Measurements from ENCODE around the gene FARS2. TPM values are rescaled to one million over a fixed set of nuclear protein-coding genes. Genes with fewer than 3 reads are reported as not detected.

FARS2 gene
- total and polyA plus RNA-seq, 5 donors from 2014 or later: 26.9 to 39.7 (median 34.9) TPM

GRCh38 chr6:5220443-5220842 is 40.9 kb upstream of the FARS2 start:
- H3K36me3 Mint-ChIP-seq: peaks cover 8% of the 10 kb centered on the region
- ATAC-seq (ENCODE audit: low read depth in 2 of 2): no peak

DNA sequence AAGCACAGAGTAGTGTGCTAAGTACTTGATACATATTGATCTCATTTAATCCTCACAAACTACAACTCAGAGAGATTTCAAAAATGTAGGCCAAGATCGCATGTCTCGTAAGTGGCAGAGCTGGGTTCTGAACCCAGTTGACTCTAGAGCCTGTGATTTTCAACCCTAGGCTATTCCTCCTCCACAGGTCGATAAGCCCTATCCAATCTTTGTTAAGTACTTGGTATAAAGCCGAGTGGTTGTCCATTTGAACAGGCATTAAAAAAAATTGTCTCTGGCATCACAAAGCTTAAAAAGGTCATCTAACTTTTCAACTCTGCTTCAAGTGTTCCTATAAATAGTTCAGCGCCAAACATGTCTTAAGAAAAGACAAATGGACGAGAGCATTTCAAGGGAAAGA is 38.0 kb upstream of the FARS2 start:
- Mint-ChIP-seq H3K36me3 (peaks cover 17% of the 10 kb centered on the region), H3K27ac (no peak overlapping the region), H3K9me3 (no peaks in the 10 kb centered on the region), H3K4me1 (peaks cover 0 to 7% (median 0%) of the 10 kb centered on the region in 4 donors), H3K4me3 (no peak overlapping the region), H3K27me3 (no peaks in the 10 kb centered on the region)
- no peak overlapping the region for H3K4me3 ChIP-seq (ENCODE audit: low read depth, low read length)
- ATAC-seq (ENCODE audit: low read depth in 2 of 2) (no peak), DNase-seq (no peak)
- H3K27ac ChIP-seq (ENCODE audit: insufficient read depth, low read length, poor library complexity, severe bottlenecking): no peak overlapping the region
- no peaks in the 10 kb centered on the region for H3K36me3 ChIP-seq (ENCODE audit: control insufficient read depth, insufficient read depth, low read length)
- H3K4me1 ChIP-seq (ENCODE audit: control insufficient read depth, insufficient read depth, low read length, poor library complexity, severe bottlenecking): no peaks in the 10 kb centered on the region
- no peaks in the 10 kb centered on the region for H3K27me3 ChIP-seq (ENCODE audit: control insufficient read depth, insufficient read depth, low read length)
- no peaks in the 10 kb centered on the region for H3K9me3 ChIP-seq (ENCODE audit: control insufficient read depth in 2 of 2, low read length in 2 of 2)

More at GRCh38 chr6:5220443-5220842, 40.9 kb upstream of the FARS2 start:
- peaks cover 3% of the 10 kb centered on the region for H3K36me3 ChIP-seq (ENCODE audit: control insufficient read depth, insufficient read depth, low read length)
- no peaks in the 10 kb centered on the region for H3K27me3 Mint-ChIP-seq
- H3K4me1 ChIP-seq (ENCODE audit: control insufficient read depth, insufficient read depth, low read length, poor library complexity, severe bottlenecking): no peaks in the 10 kb centered on the region
- no peak overlapping the region for H3K4me3 ChIP-seq (ENCODE audit: low read depth, low read length)
- DNase-seq: no peak
- H3K27ac Mint-ChIP-seq: peak overlapping the region in 1 of 3 donors; percentile 32
- no peaks in the 10 kb centered on the region for H3K9me3 ChIP-seq (ENCODE audit: control insufficient read depth in 2 of 2, low read length in 2 of 2)
- no peak overlapping the region for H3K4me3 Mint-ChIP-seq
- no peaks in the 10 kb centered on the region for H3K9me3 Mint-ChIP-seq
- no peaks in the 10 kb centered on the region for H3K4me1 Mint-ChIP-seq
- H3K27me3 ChIP-seq (ENCODE audit: control insufficient read depth, insufficient read depth, low read length): no peaks in the 10 kb centered on the region
- no peak overlapping the region for H3K27ac ChIP-seq (ENCODE audit: insufficient read depth, low read length, poor library complexity, severe bottlenecking)

GRCh38 chr6:5229356-5229755 is 32.0 kb upstream of the FARS2 start:
- Mint-ChIP-seq H3K27me3 (no peaks in the 10 kb centered on the region), H3K4me3 (no peak overlapping the region), H3K4me1 (peaks cover 0 to 11% (median 2%) of the 10 kb centered on the region in 4 donors), H3K36me3 (peaks cover 19% of the 10 kb centered on the region), H3K27ac (no peak overlapping the region), H3K9me3 (no peaks in the 10 kb centered on the region)
- Histone ChIP-seq H3K4me3 (ENCODE audit: low read depth, low read length) (no peak overlapping the region), H3K27ac (ENCODE audit: insufficient read depth, low read length, poor library complexity, severe bottlenecking) (no peak overlapping the region), H3K27me3 (ENCODE audit: control insufficient read depth, insufficient read depth, low read length) (no peaks in the 10 kb centered on the region), H3K9me3 (ENCODE audit: control insufficient read depth in 2 of 2, low read length in 2 of 2) (no peaks in the 10 kb centered on the region), H3K4me1 (ENCODE audit: control insufficient read depth, insufficient read depth, low read length, poor library complexity, severe bottlenecking) (no peaks in the 10 kb centered on the region), H3K36me3 (ENCODE audit: control insufficient read depth, insufficient read depth, low read length) (no peaks in the 10 kb centered on the region)
- DNase-seq: no peak
- no peak for ATAC-seq (ENCODE audit: low read depth in 2 of 2)

- H3K36me3 Mint-ChIP-seq: peaks cover 21% of the 10 kb centered on the region
- no peaks in the 10 kb centered on the region for H3K9me3 ChIP-seq (ENCODE audit: control insufficient read depth in 2 of 2, low read length in 2 of 2)
- no peaks in the 10 kb centered on the region for H3K9me3 Mint-ChIP-seq
- H3K27ac ChIP-seq (ENCODE audit: insufficient read depth, low read length, poor library complexity, severe bottlenecking): no peak overlapping the region
- H3K27ac Mint-ChIP-seq: no peak overlapping the region
- H3K4me1 Mint-ChIP-seq: peaks cover 0 to 11% (median 2%) of the 10 kb centered on the region in 4 donors
- no peak for DNase-seq
- no peaks in the 10 kb centered on the region for H3K36me3 ChIP-seq (ENCODE audit: control insufficient read depth, insufficient read depth, low read length)
- no peak overlapping the region for H3K4me3 Mint-ChIP-seq
- H3K27me3 ChIP-seq (ENCODE audit: control insufficient read depth, insufficient read depth, low read length): no peaks in the 10 kb centered on the region
- H3K4me3 ChIP-seq (ENCODE audit: low read depth, low read length): no peak overlapping the region
- H3K27me3 Mint-ChIP-seq: no peaks in the 10 kb centered on the region
- H3K4me1 ChIP-seq (ENCODE audit: control insufficient read depth, insufficient read depth, low read length, poor library complexity, severe bottlenecking): no peaks in the 10 kb centered on the region
- ATAC-seq (ENCODE audit: low read depth in 2 of 2): no peak
These were observed 31.2 kb upstream of the FARS2 start for GRCh38 chr6:5230081-5230480.

DNA sequence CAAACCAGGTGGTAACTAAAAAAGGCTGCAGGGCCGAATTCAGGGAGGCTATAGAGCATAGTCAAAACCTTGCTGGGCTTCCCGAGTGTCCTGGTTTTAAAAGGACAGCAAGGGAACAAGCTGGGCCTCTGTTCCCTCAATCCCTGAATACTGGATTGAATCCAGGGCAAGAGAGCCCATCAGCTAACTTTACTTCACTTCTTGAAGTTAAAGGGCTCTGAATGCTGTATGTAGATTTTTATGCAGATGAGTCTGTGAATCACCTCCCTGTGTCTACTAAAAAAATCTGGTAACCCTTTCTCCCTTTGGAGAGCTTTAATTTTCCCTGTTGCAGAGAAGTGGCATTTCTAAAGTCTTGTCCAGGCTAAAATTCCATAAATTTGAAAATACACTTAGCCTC is 30.0 kb upstream of the FARS2 start:
- no peak overlapping the region for H3K27ac ChIP-seq (ENCODE audit: insufficient read depth, low read length, poor library complexity, severe bottlenecking)
- no peaks in the 10 kb centered on the region for H3K36me3 ChIP-seq (ENCODE audit: control insufficient read depth, insufficient read depth, low read length)
- ATAC-seq (ENCODE audit: low read depth in 2 of 2): no peak

GRCh38 chr6:5234874-5235273 is 26.4 kb upstream of the FARS2 start:
- Mint-ChIP-seq H3K27ac (no peak overlapping the region), H3K27me3 (no peaks in the 10 kb centered on the region), H3K4me1 (peaks cover 0 to 4% (median 2%) of the 10 kb centered on the region in 4 donors), H3K9me3 (peaks cover 0 to 1% (median 0%) of the 10 kb centered on the region in 7 donors), H3K36me3 (peaks cover 16% of the 10 kb centered on the region), H3K4me3 (no peak overlapping the region)
- no peaks in the 10 kb centered on the region for H3K9me3 ChIP-seq (ENCODE audit: control insufficient read depth in 2 of 2, low read length in 2 of 2)
- H3K36me3 ChIP-seq (ENCODE audit: control insufficient read depth, insufficient read depth, low read length): no peaks in the 10 kb centered on the region
- H3K27me3 ChIP-seq (ENCODE audit: control insufficient read depth, insufficient read depth, low read length): no peaks in the 10 kb centered on the region
- H3K4me1 ChIP-seq (ENCODE audit: control insufficient read depth, insufficient read depth, low read length, poor library complexity, severe bottlenecking): no peaks in the 10 kb centered on the region
- no peak for ATAC-seq (ENCODE audit: low read depth in 2 of 2)
- no peak for DNase-seq
- no peak overlapping the region for H3K27ac ChIP-seq (ENCODE audit: insufficient read depth, low read length, poor library complexity, severe bottlenecking)
- H3K4me3 ChIP-seq (ENCODE audit: low read depth, low read length): no peak overlapping the region

More for the DNA sequence above, 30.0 kb upstream of the FARS2 start:
- no peaks in the 10 kb centered on the region for H3K4me1 ChIP-seq (ENCODE audit: control insufficient read depth, insufficient read depth, low read length, poor library complexity, severe bottlenecking)
- H3K9me3 Mint-ChIP-seq: no peaks in the 10 kb centered on the region
- no peaks in the 10 kb centered on the region for H3K9me3 ChIP-seq (ENCODE audit: control insufficient read depth in 2 of 2, low read length in 2 of 2)
- no peaks in the 10 kb centered on the region for H3K27me3 Mint-ChIP-seq
- H3K27me3 ChIP-seq (ENCODE audit: control insufficient read depth, insufficient read depth, low read length): no peaks in the 10 kb centered on the region
- H3K36me3 Mint-ChIP-seq: peaks cover 25% of the 10 kb centered on the region
- peaks cover 0 to 11% (median 2%) of the 10 kb centered on the region in 4 donors for H3K4me1 Mint-ChIP-seq
- DNase-seq: no peak
- H3K4me3 ChIP-seq (ENCODE audit: low read depth, low read length): no peak overlapping the region
- no peak overlapping the region for H3K27ac Mint-ChIP-seq
- no peak overlapping the region for H3K4me3 Mint-ChIP-seq

GRCh38 chr6:5235830-5236229 is 25.5 kb upstream of the FARS2 start:
- Histone ChIP-seq H3K9me3 (ENCODE audit: control insufficient read depth in 2 of 2, low read length in 2 of 2) (no peaks in the 10 kb centered on the region), H3K36me3 (ENCODE audit: control insufficient read depth, insufficient read depth, low read length) (no peaks in the 10 kb centered on the region), H3K4me1 (ENCODE audit: control insufficient read depth, insufficient read depth, low read length, poor library complexity, severe bottlenecking) (no peaks in the 10 kb centered on the region), H3K27me3 (ENCODE audit: control insufficient read depth, insufficient read depth, low read length) (no peaks in the 10 kb centered on the region), H3K4me3 (ENCODE audit: low read depth, low read length) (no peak overlapping the region), H3K27ac (ENCODE audit: insufficient read depth, low read length, poor library complexity, severe bottlenecking) (no peak overlapping the region)
- Mint-ChIP-seq H3K9me3 (peaks cover 0 to 1% (median 0%) of the 10 kb centered on the region in 7 donors), H3K36me3 (peaks cover 21% of the 10 kb centered on the region), H3K27ac (no peak overlapping the region), H3K4me1 (peaks cover 0 to 6% (median 2%) of the 10 kb centered on the region in 4 donors), H3K4me3 (no peak overlapping the region), H3K27me3 (no peaks in the 10 kb centered on the region)
- DNase-seq (no peak), ATAC-seq (ENCODE audit: low read depth in 2 of 2) (no peak)

- no peak overlapping the region for H3K27ac Mint-ChIP-seq
These were observed 23.5 kb upstream of the FARS2 start for GRCh38 chr6:5237805-5238204.

More at GRCh38 chr6:5237805-5238204, 23.5 kb upstream of the FARS2 start:
- no peaks in the 10 kb centered on the region for H3K36me3 ChIP-seq (ENCODE audit: control insufficient read depth, insufficient read depth, low read length)
- Mint-ChIP-seq H3K9me3 (peaks cover 0 to 1% (median 0%) of the 10 kb centered on the region in 7 donors), H3K27me3 (no peaks in the 10 kb centered on the region), H3K36me3 (peaks cover 27% of the 10 kb centered on the region), H3K4me1 (peaks cover 0 to 7% (median 0%) of the 10 kb centered on the region in 4 donors), H3K4me3 (no peak overlapping the region)
- DNase-seq (no peak), ATAC-seq (ENCODE audit: low read depth in 2 of 2) (no peak)
- H3K27ac ChIP-seq (ENCODE audit: insufficient read depth, low read length, poor library complexity, severe bottlenecking): no peak overlapping the region
- no peak overlapping the region for H3K4me3 ChIP-seq (ENCODE audit: low read depth, low read length)
- no peaks in the 10 kb centered on the region for H3K4me1 ChIP-seq (ENCODE audit: control insufficient read depth, insufficient read depth, low read length, poor library complexity, severe bottlenecking)
- no peaks in the 10 kb centered on the region for H3K9me3 ChIP-seq (ENCODE audit: control insufficient read depth in 2 of 2, low read length in 2 of 2)
- H3K27me3 ChIP-seq (ENCODE audit: control insufficient read depth, insufficient read depth, low read length): no peaks in the 10 kb centered on the region
